ENCODE data around the gene HERPUD2.

DNA sequence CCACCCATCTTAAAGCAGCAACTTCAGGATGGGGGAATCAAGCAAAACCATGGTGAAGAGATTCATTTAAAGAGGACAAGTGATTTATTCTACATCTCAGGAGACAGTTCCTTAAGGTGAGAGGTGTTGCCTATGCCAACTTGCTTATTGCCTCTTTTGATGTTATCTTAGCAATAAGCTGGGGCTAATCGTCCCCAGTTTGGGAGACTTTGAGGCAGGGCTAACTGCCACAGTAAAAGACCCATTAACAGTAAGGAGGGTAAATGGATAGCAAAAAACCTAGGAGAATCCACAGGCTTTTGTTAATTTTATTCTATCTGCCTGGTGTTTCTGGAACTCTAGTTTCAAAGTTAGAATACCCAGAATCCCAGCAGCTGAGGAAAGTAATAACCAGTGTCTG, 22.1 kb upstream of the HERPUD2 start:
- TF ChIP-seq EZH2 (IDR thresholded peaks at IDR 0.05; ENCODE audit: low read length): no peak
- TF ChIP-seq, protein P1, sequence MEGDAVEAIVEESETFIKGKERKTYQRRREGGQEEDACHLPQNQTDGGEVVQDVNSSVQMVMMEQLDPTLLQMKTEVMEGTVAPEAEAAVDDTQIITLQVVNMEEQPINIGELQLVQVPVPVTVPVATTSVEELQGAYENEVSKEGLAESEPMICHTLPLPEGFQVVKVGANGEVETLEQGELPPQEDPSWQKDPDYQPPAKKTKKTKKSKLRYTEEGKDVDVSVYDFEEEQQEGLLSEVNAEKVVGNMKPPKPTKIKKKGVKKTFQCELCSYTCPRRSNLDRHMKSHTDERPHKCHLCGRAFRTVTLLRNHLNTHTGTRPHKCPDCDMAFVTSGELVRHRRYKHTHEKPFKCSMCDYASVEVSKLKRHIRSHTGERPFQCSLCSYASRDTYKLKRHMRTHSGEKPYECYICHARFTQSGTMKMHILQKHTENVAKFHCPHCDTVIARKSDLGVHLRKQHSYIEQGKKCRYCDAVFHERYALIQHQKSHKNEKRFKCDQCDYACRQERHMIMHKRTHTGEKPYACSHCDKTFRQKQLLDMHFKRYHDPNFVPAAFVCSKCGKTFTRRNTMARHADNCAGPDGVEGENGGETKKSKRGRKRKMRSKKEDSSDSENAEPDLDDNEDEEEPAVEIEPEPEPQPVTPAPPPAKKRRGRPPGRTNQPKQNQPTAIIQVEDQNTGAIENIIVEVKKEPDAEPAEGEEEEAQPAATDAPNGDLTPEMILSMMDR (optimal IDR thresholded peaks at IDR 0.05 in 1 of 3, IDR thresholded peaks at IDR 0.05 in 1 of 3, conservative IDR thresholded peaks at IDR 0.05 in 1 of 3; ENCODE audit: extremely low read depth in 1 of 3, insufficient read depth in 2 of 3, low read length in 3 of 3): no peak
